PC-9 (cell line): Measurements from ENCODE around the gene ARGFX. TPM values are rescaled to one million over a fixed set of nuclear protein-coding genes. Genes with fewer than 3 reads are reported as not detected.

Experiments used
- BruUV-seq: library from RNA; stranded (reverse); fragments of 400-500 nt; replicated peaks from 2 replicates; lab custom pipeline; 2021; lab: Mats Ljungman, UMichigan
- CTCF ChIA-PET: fragments of 300-600 bp; sonication (Branson Sonifier 250); formaldehyde crosslinking; loops from one replicate; lab custom pipeline; 2022; ENCODE audit warnings: antibody characterized with exemption; lab: Charles Lee
- POLR2A ChIA-PET: fragments of 300-600 bp; sonication (Branson Sonifier 250); formaldehyde crosslinking; loops from one replicate; lab custom pipeline; 2022; ENCODE audit warnings: antibody characterized with exemption; ENCODE audit not compliant: unreplicated experiment; lab: Charles Lee
- DNase-seq, 2 experiments: peaks; one replicate each; pipeline versions ENCODE4 v3.0.0 to v3.0.0-alpha.2; 2015 to 2022; ENCODE audit warnings: mixed read lengths in 1 of 2
- H2AFZ ChIP-seq: fragments of 200-600 bp; sonication (generic); 2 replicates; pipeline ENCODE4 v1.8.1; 2017; ENCODE audit warnings: antibody characterized with exemption
- H3F3A ChIP-seq: fragments of 200-600 bp; sonication (generic); 2 replicates; pipeline ENCODE4 v1.8.1; 2017; ENCODE audit warnings: antibody characterized with exemption, mild to moderate bottlenecking, low read depth; ENCODE audit not compliant: insufficient read depth
- H3K27ac ChIP-seq: fragments of 200-600 bp; sonication (generic); 2 replicates; pipeline ENCODE4 v1.6.1; 2016; ENCODE audit warnings: mixed run types
- H3K27me3 ChIP-seq: fragments of 200-600 bp; sonication (generic); 2 replicates; pipeline ENCODE4 v1.6.1; 2016; ENCODE audit warnings: low read depth, mixed run types; ENCODE audit not compliant: insufficient read depth
- H3K36me3 ChIP-seq: fragments of 200-600 bp; sonication (generic); 2 replicates; pipeline ENCODE4 v1.6.1; 2016; ENCODE audit warnings: low read depth, mixed run types
- H3K4me1 ChIP-seq: fragments of 200-600 bp; sonication (generic); replicated peaks from 2 replicates; pipeline ENCODE4 v1.6.1; 2016; ENCODE audit warnings: mixed run types; ENCODE audit not compliant: insufficient read depth
- H3K4me2 ChIP-seq: fragments of 200-600 bp; sonication (generic); 2 replicates; pipeline ENCODE4 v1.6.1; 2017; ENCODE audit warnings: mixed run types
- H3K4me3 ChIP-seq: fragments of 200-600 bp; sonication (generic); 2 replicates; pipeline ENCODE4 v1.6.1; 2016; ENCODE audit warnings: mixed run types
- H3K79me2 ChIP-seq: fragments of 200-600 bp; sonication (generic); 2 replicates; pipeline ENCODE4 v1.6.1; 2017; ENCODE audit warnings: low read depth, mixed run types
- H3K9me2 ChIP-seq: fragments of 200-600 bp; sonication (generic); 2 replicates; pipeline ENCODE4 v1.8.1; 2017; ENCODE audit warnings: mild to moderate bottlenecking; ENCODE audit not compliant: insufficient read depth
- H3K9me3 ChIP-seq: fragments of 200-600 bp; sonication (generic); 2 replicates; pipeline ENCODE4 v1.8.1; 2016; ENCODE audit warnings: low read depth; ENCODE audit not compliant: insufficient read depth
- H4K20me1 ChIP-seq: fragments of 200-600 bp; sonication (generic); 2 replicates; pipeline ENCODE4 v1.8.1; 2017; ENCODE audit not compliant: insufficient read depth
- CTCF ChIP-seq: fragments of 200-600 bp; sonication (generic); conservative IDR thresholded peaks from 2 replicates; pipeline ENCODE4 v1.6.1; 2017; ENCODE audit warnings: mixed run types, antibody characterized with exemption, mild to moderate bottlenecking, moderate library complexity
- EZH2 ChIP-seq: fragments of 200-600 bp; sonication (generic); IDR thresholded peaks from 2 replicates; pipeline ENCODE4 v1.8.0; 2017; ENCODE audit warnings: antibody characterized with exemption, low read depth
- intact Hi-C: fragments of 100-400 bp; cut with micrococcal nuclease; formaldehyde crosslinking; loops from one replicate; pipeline ENCODE4 v1.10.0; 2022; ENCODE audit not compliant: unreplicated experiment
- total RNA-seq: library from RNA; stranded (reverse); gene quantifications from 2 replicates; pipeline ENCODE4 v1.2.3, GENCODE V29; 2021

The ARGFX gene
- total RNA-seq, 1 experiment from 2014 or later: not detected

GRCh38 chr3:121601212-121601812 is 33.6 kb downstream of the ARGFX start:
- H3K4me3 ChIP-seq: no peak overlapping the region
- no peaks in the 10 kb centered on the region for H4K20me1 ChIP-seq
- no TSS peak for BruUV-seq
- ChIA-PET POLR2A (interaction anchor here (0.6 to 0.7 kb wide), 3 partner anchors 27 to 223 kb away, joined by 3 to 5 read pairs (median 4); no protein-coding TSS in a partner anchor), CTCF (interaction anchor here (0.6 kb wide), 1 partner anchor 42 kb away, joined by 9 read pairs; no protein-coding TSS in a partner anchor)
- H3F3A ChIP-seq: no peaks in the 10 kb centered on the region
- no peak overlapping the region for H3K4me2 ChIP-seq
- no peaks in the 10 kb centered on the region for H3K79me2 ChIP-seq
- TF ChIP-seq EZH2: no peak
- no peak for TF ChIP-seq CTCF
- no peaks in the 10 kb centered on the region for H3K9me3 ChIP-seq
- no peak overlapping the region for H3K27ac ChIP-seq
- no peaks in the 10 kb centered on the region for H3K4me1 ChIP-seq
- DNase-seq: no peak
- H3K27me3 ChIP-seq: no peaks in the 10 kb centered on the region
- no peaks in the 10 kb centered on the region for H3K9me2 ChIP-seq
- H3K36me3 ChIP-seq: no peaks in the 10 kb centered on the region
- no peak overlapping the region for H2AFZ ChIP-seq
- intact Hi-C loops: no loop called here

- intact Hi-C loops: no loop called here
- no TSS peak for BruUV-seq
- Histone ChIP-seq H3K4me2 (no peak overlapping the region), H3K9me2 (no peaks in the 10 kb centered on the region), H3F3A (no peaks in the 10 kb centered on the region), H3K4me3 (no peak overlapping the region), H3K27me3 (no peaks in the 10 kb centered on the region), H3K36me3 (no peaks in the 10 kb centered on the region), H4K20me1 (no peaks in the 10 kb centered on the region), H2AFZ (no peak overlapping the region), H3K27ac (no peak overlapping the region), H3K9me3 (no peaks in the 10 kb centered on the region), H3K79me2 (no peaks in the 10 kb centered on the region), H3K4me1 (no peaks in the 10 kb centered on the region)
- CTCF ChIA-PET: no interaction called here
- POLR2A ChIA-PET: no interaction called here
- DNase-seq: no peak
- TF ChIP-seq EZH2 (no peak), CTCF (no peak)
Observed at GRCh38 chr3:121604759-121605158, 37.0 kb downstream of the ARGFX start.

- Histone ChIP-seq H3K27ac (no peak overlapping the region), H2AFZ (no peak overlapping the region), H3K9me3 (no peaks in the 10 kb centered on the region), H3K4me1 (no peaks in the 10 kb centered on the region), H3F3A (no peaks in the 10 kb centered on the region), H3K9me2 (no peaks in the 10 kb centered on the region), H3K79me2 (no peaks in the 10 kb centered on the region), H3K4me3 (no peak overlapping the region), H4K20me1 (no peaks in the 10 kb centered on the region), H3K36me3 (no peaks in the 10 kb centered on the region), H3K4me2 (no peak overlapping the region), H3K27me3 (no peaks in the 10 kb centered on the region)
- no TSS peak for BruUV-seq
- POLR2A ChIA-PET: no interaction called here
- no peak for TF ChIP-seq CTCF
- no peak for TF ChIP-seq EZH2
- intact Hi-C loops: no loop called here
- DNase-seq: no peak
- CTCF ChIA-PET: no interaction called here
Observed at GRCh38 chr3:121606106-121606505, 38.4 kb downstream of the ARGFX start.

Other genes with a start within 250 kb of the ARGFX start
- 14.3 and 15.6 TPM in 2 replicates for gene POLQ, start 22.0 kb upstream of the ARGFX start, total RNA-seq
- not detected in 2 replicates for gene FBXO40, start 25.4 kb downstream of the ARGFX start, total RNA-seq
- gene HCLS1, start 93.0 kb downstream of the ARGFX start, total RNA-seq: 2.2 and 2.6 TPM in 2 replicates
- gene GOLGB1, start 181.8 kb downstream of the ARGFX start, total RNA-seq: 60.8 and 73.1 TPM in 2 replicates